ENCODE data around the gene CERS5. TPM values are rescaled to one million over a fixed set of nuclear protein-coding genes. Genes with fewer than 3 reads are reported as not detected.
A peak's percentile ranks its signal among the peaks of the same experiment; 100 is the strongest.

CERS5 gene
- total RNA-seq, 1 experiment from 2014 or later = 62.6 TPM

- peaks cover 68% of the 10 kb centered on the region for H3K36me3 Mint-ChIP-seq (ENCODE audit: insufficient read depth, unreplicated experiment)
- no TSS peak for BruUV-seq (replicated peaks)
Measured at GRCh38 chr12:50100561-50100960, 66.6 kb downstream of the CERS5 start.

GRCh38 chr12:50099302-50100008 is 67.7 kb downstream of the CERS5 start:
- H3K36me3 Mint-ChIP-seq (ENCODE audit: insufficient read depth, unreplicated experiment) = peaks cover 79% of the 10 kb centered on the region
- no peak overlapping the region for H3K27ac Mint-ChIP-seq (ENCODE audit: unreplicated experiment)
- no peak overlapping the region for H3K4me3 Mint-ChIP-seq (ENCODE audit: unreplicated experiment)
- Histone ChIP-seq H3K9me3 (no peaks in the 10 kb centered on the region), H3K27me3 (replicated peaks; ENCODE audit: control insufficient read depth, insufficient read depth, low read length) (no peaks in the 10 kb centered on the region), H3K4me3 (ENCODE audit: low read depth, low read length) (no peak overlapping the region), H3K4me1 (peaks cover 16% of the 10 kb centered on the region), H3K36me3 (ENCODE audit: control insufficient read depth, insufficient read depth, low read length) (peaks cover 14% of the 10 kb centered on the region)
- CTCF ChIA-PET = interaction anchor here (3.4 kb wide), 1 partner anchor 11 kb away, joined by 53 read pairs; the partner anchor contains the start of gene COX14
- POLR2A ChIA-PET = interaction anchor here (2.1 kb wide), 1 partner anchor 11 kb away, joined by 12 read pairs; no protein-coding TSS in a partner anchor
- no peaks in the 10 kb centered on the region for H3K9me3 Mint-ChIP-seq (ENCODE audit: unreplicated experiment)
- intact Hi-C loops (cut with micrococcal nuclease; ENCODE audit: unreplicated experiment) = no loop called here
- TF ChIP-seq CTCF (IDR thresholded peaks at IDR 0.05; ENCODE audit: insufficient read depth in 1 of 2, low read depth in 1 of 2, low read length in 1 of 2, severe bottlenecking in 1 of 2, unreplicated experiment in 1 of 2) = no peak
- BruUV-seq (replicated peaks) = TSS peak; percentile 22
- H3K4me1 Mint-ChIP-seq (ENCODE audit: low read depth, unreplicated experiment) = peaks cover 12% of the 10 kb centered on the region
- no peaks in the 10 kb centered on the region for H3K27me3 Mint-ChIP-seq (ENCODE audit: insufficient read depth, unreplicated experiment)
- DNase-seq = no peak

More at GRCh38 chr12:50100561-50100960, 66.6 kb downstream of the CERS5 start:
- no peak for DNase-seq
- no peak for TF ChIP-seq CTCF (IDR thresholded peaks at IDR 0.05; ENCODE audit: insufficient read depth in 1 of 2, low read depth in 1 of 2, low read length in 1 of 2, severe bottlenecking in 1 of 2, unreplicated experiment in 1 of 2)
- intact Hi-C loops (cut with micrococcal nuclease; ENCODE audit: unreplicated experiment) = no loop called here
- Mint-ChIP-seq H3K4me1 (ENCODE audit: low read depth, unreplicated experiment) (peaks cover 14% of the 10 kb centered on the region), H3K4me3 (ENCODE audit: unreplicated experiment) (no peak overlapping the region), H3K27ac (ENCODE audit: unreplicated experiment) (no peak overlapping the region), H3K27me3 (ENCODE audit: insufficient read depth, unreplicated experiment) (no peaks in the 10 kb centered on the region), H3K9me3 (ENCODE audit: unreplicated experiment) (no peaks in the 10 kb centered on the region)
- ChIA-PET POLR2A (interaction anchor here (0.6 to 2.1 kb wide), 2 partner anchors 10 to 418 kb away, joined by 3 to 12 read pairs; no protein-coding TSS in a partner anchor), CTCF (interaction anchor here (0.7 to 3.4 kb wide), 7 partner anchors 10 to 116 kb away, joined by 3 to 53 read pairs (median 5); partner anchors contain the start of genes CERS5, COX14 and SMARCD1)
- no peaks in the 10 kb centered on the region for H3K27me3 ChIP-seq (replicated peaks; ENCODE audit: control insufficient read depth, insufficient read depth, low read length)
- no peak overlapping the region for H3K4me3 ChIP-seq (ENCODE audit: low read depth, low read length)
- no peaks in the 10 kb centered on the region for H3K9me3 ChIP-seq
- peaks cover 13% of the 10 kb centered on the region for H3K36me3 ChIP-seq (ENCODE audit: control insufficient read depth, insufficient read depth, low read length)
- H3K4me1 ChIP-seq = peaks cover 27% of the 10 kb centered on the region

GRCh38 chr12:50097952-50098351 is 69.2 kb downstream of the CERS5 start:
- no peak overlapping the region for H3K4me3 ChIP-seq (ENCODE audit: low read depth, low read length)
- no peak for DNase-seq
- peaks cover 8% of the 10 kb centered on the region; the same call in 1 of the 2 replicates for H3K4me1 ChIP-seq
- intact Hi-C loops (cut with micrococcal nuclease; ENCODE audit: unreplicated experiment) = no loop called here
- peaks cover 18% of the 10 kb centered on the region for H3K36me3 ChIP-seq (ENCODE audit: control insufficient read depth, insufficient read depth, low read length)
- H3K9me3 Mint-ChIP-seq (ENCODE audit: unreplicated experiment) = no peaks in the 10 kb centered on the region
- peaks cover 3% of the 10 kb centered on the region for H3K4me1 Mint-ChIP-seq (ENCODE audit: low read depth, unreplicated experiment)
- ChIA-PET POLR2A (no interaction called here), CTCF (no interaction called here)
- no peak for TF ChIP-seq CTCF (IDR thresholded peaks at IDR 0.05; ENCODE audit: insufficient read depth in 1 of 2, low read depth in 1 of 2, low read length in 1 of 2, severe bottlenecking in 1 of 2, unreplicated experiment in 1 of 2)
- no peak overlapping the region for H3K4me3 Mint-ChIP-seq (ENCODE audit: unreplicated experiment)
- no peaks in the 10 kb centered on the region for H3K27me3 ChIP-seq (replicated peaks; ENCODE audit: control insufficient read depth, insufficient read depth, low read length)
- no TSS peak for BruUV-seq (replicated peaks)
- H3K27me3 Mint-ChIP-seq (ENCODE audit: insufficient read depth, unreplicated experiment) = no peaks in the 10 kb centered on the region
- H3K27ac Mint-ChIP-seq (ENCODE audit: unreplicated experiment) = no peak overlapping the region
- H3K9me3 ChIP-seq = no peaks in the 10 kb centered on the region
- H3K36me3 Mint-ChIP-seq (ENCODE audit: insufficient read depth, unreplicated experiment) = peaks cover 90% of the 10 kb centered on the region

All from Caco-2 (cell line).